Panc1 (cell line): ENCODE results near the gene THUMPD2.

ENCODE experiments used
- CTCF ChIP-seq: fragments of 450-650 bp; IDR thresholded peaks from 2 replicates; pipeline ENCODE4 v1.5.1; 2017; ENCODE audit warnings: mild to moderate bottlenecking
- POLR2AphosphoS5 ChIP-seq: IDR thresholded peaks from 2 replicates; pipeline ENCODE4 v1.6.1; 2012; ENCODE audit warnings: mild to moderate bottlenecking, low read depth, low read length, moderate library complexity
- REST ChIP-seq, 2 experiments: IDR thresholded peaks; 2 replicates each; pipeline ENCODE4 v1.6.1; 2011 to 2012; ENCODE audit warnings: low read depth in 2 of 2, control low read depth in 1 of 2, low read length in 1 of 2, mild to moderate bottlenecking in 1 of 2, moderate library complexity in 1 of 2; ENCODE audit not compliant: insufficient read depth in 1 of 2
- SIN3A ChIP-seq: IDR thresholded peaks from 2 replicates; pipeline ENCODE4 v1.6.1; 2012; ENCODE audit warnings: low read depth, mild to moderate bottlenecking, low read length, moderate library complexity, borderline replicate concordance; ENCODE audit not compliant: insufficient read depth
- TCF7L2 ChIP-seq: IDR thresholded peaks from 2 replicates; pipeline ENCODE4 v1.6.1; 2011; ENCODE audit warnings: mild to moderate bottlenecking, low read depth, low read length, inconsistent platforms

- no peak for TF ChIP-seq REST (IDR thresholded peaks at IDR 0.05; ENCODE audit: insufficient read depth in 1 of 2, low read depth in 2 of 2, low read length in 1 of 2)
- TF ChIP-seq CTCF = no peak
- no peak for TF ChIP-seq SIN3A
- no peak for TF ChIP-seq POLR2AphosphoS5
- TF ChIP-seq TCF7L2 = no peak
Observed at GRCh38 chr2:39715822-39716221, 63.2 kb downstream of the THUMPD2 start.
